HG03378 (cell line): Measurements from ENCODE around the gene LRRC42.
A peak's percentile ranks its signal among the peaks of the same experiment; 100 is the strongest.

Experiments used
- ATAC-seq: cut with Tn5 transposase; IDR thresholded peaks from one replicate; pipeline ENCODE4 v1.9.1; 2021; ENCODE audit warnings: mild to moderate bottlenecking, moderate library complexity; ENCODE audit not compliant: unreplicated experiment

Gene LRRC42

GRCh38 chr1:53942127-53942957 lies 3.8 kb upstream of the LRRC42 start:
- no peak for ATAC-seq

GRCh38 chr1:53943090-53943489 lies 3.1 kb upstream of the LRRC42 start:
- no peak for ATAC-seq

GRCh38 chr1:53943490-53944043 lies 2.6 kb upstream of the LRRC42 start:
- ATAC-seq = no peak

- no peak for ATAC-seq
These were observed 1.5 kb upstream of the LRRC42 start for GRCh38 chr1:53944469-53945182.

GRCh38 chr1:53945183-53945432 lies 1.0 kb upstream of the LRRC42 start:
- ATAC-seq = no peak

GRCh38 chr1:53945433-53946251 lies 508 bp upstream of the LRRC42 start, which contains the start of gene IFT25:
Gene IFT25, minus strand, starts transcription at chr1:53945699. Its CDS starts 5,617 bp downstream, at chr1:53940082.
- peak; percentile 53 for ATAC-seq

GRCh38 chr1:53947172-53947907 lies 1.2 kb downstream of the LRRC42 start:
- ATAC-seq = no peak

GRCh38 chr1:53948291-53948690 lies 2.1 kb downstream of the LRRC42 start:
- no peak for ATAC-seq

GRCh38 chr1:53949023-53949990 lies 3.2 kb downstream of the LRRC42 start:
- ATAC-seq = no peak

- no peak for ATAC-seq
These were observed 5.5 kb downstream of the LRRC42 start for GRCh38 chr1:53951697-53952096.

GRCh38 chr1:53954128-53954527 lies 8.0 kb downstream of the LRRC42 start:
- ATAC-seq = no peak

GRCh38 chr1:53956308-53957168 lies 10.4 kb downstream of the LRRC42 start:
- no peak for ATAC-seq

GRCh38 chr1:53957194-53957818 lies 11.2 kb downstream of the LRRC42 start:
- ATAC-seq = no peak

- no peak for ATAC-seq
These were observed 13.6 kb downstream of the LRRC42 start for GRCh38 chr1:53959664-53960250.

GRCh38 chr1:53962395-53962794 lies 16.2 kb downstream of the LRRC42 start:
- ATAC-seq = no peak

GRCh38 chr1:53963460-53963859 lies 17.3 kb downstream of the LRRC42 start:
- no peak for ATAC-seq

GRCh38 chr1:53964109-53964508 lies 18.0 kb downstream of the LRRC42 start:
- ATAC-seq = no peak

GRCh38 chr1:53966794-53967193 lies 20.6 kb downstream of the LRRC42 start:
- ATAC-seq = no peak
